Thymus (tissue), 11 donors: ENCODE measurements around the gene EDDM3A. TPM values are rescaled to one million over a fixed set of nuclear protein-coding genes. Genes with fewer than 3 reads are reported as not detected.
"Not testable (repeated sequence)": the region's sequence is repeated elsewhere in the genome, so short reads cannot be mapped to it uniquely, and the experiment has no call there.

ENCODE experiments used
- DNase-seq, 9 donors: peaks; one replicate each; pipeline ENCODE4 v3.0.0-alpha.2; 2013; ENCODE audit warnings: low spot score in 9 of 9, low read depth in 6 of 9, missing footprints in 1 of 9
- H3K27ac ChIP-seq, 2 donors: one replicate each; pipeline ENCODE4 v1.5.1; 2013; ENCODE audit warnings: control low read depth in 1 of 2, low read depth in 1 of 2, low read length in 1 of 2, mild to moderate bottlenecking in 1 of 2, moderate library complexity in 1 of 2
- H3K27me3 ChIP-seq, 2 donors: one replicate each; pipeline ENCODE4 v1.5.1; 2013; ENCODE audit warnings: low read length in 1 of 2; ENCODE audit not compliant: control insufficient read depth in 2 of 2, insufficient read depth in 1 of 2
- H3K36me3 ChIP-seq, 2 donors: one replicate each; pipeline ENCODE4 v1.5.1; 2013; ENCODE audit warnings: low read length in 1 of 2, mild to moderate bottlenecking in 1 of 2, moderate library complexity in 1 of 2; ENCODE audit not compliant: control insufficient read depth in 2 of 2, insufficient read depth in 2 of 2
- H3K4me1 ChIP-seq, 2 donors: one replicate each; pipeline ENCODE4 v1.5.1; 2013; ENCODE audit warnings: low read length in 2 of 2; ENCODE audit not compliant: control insufficient read depth in 2 of 2, insufficient read depth in 2 of 2
- H3K4me3 ChIP-seq, 2 donors: one replicate each; pipeline ENCODE4 v1.5.1; 2013; ENCODE audit warnings: low read length in 2 of 2, control low read depth in 1 of 2, mild to moderate bottlenecking in 1 of 2
- H3K9me3 ChIP-seq, 2 donors: one replicate each; pipeline ENCODE4 v1.5.1; 2013; ENCODE audit warnings: low read length in 1 of 2, mild to moderate bottlenecking in 1 of 2; ENCODE audit not compliant: control insufficient read depth in 2 of 2, insufficient read depth in 1 of 2
- WGBS: extraction: QIAGEN DNeasy Blood & Tissue Kit; methylation state at CpG from one replicate; pipeline ENCODE4 v1.1.7; 2013; 5-methylcytosine and 5-hydroxymethylcytosine counted together
- polyA plus RNA-seq: library from polyadenylated mRNA; stranded (reverse); fragments of 200-250 nt; gene quantifications from one replicate; pipeline ENCODE4 v1.2.3, GENCODE V29; 2013
- total RNA-seq: library from RNA; stranded (reverse); fragments of 120-200 nt; gene quantifications from one replicate; pipeline ENCODE4 v1.2.4, GENCODE V29; 2013
- donor health status: healthy.

Gene EDDM3A
- total and polyA plus RNA-seq, 2 donors, result 0.11 TPM; not detected in 1

DNA sequence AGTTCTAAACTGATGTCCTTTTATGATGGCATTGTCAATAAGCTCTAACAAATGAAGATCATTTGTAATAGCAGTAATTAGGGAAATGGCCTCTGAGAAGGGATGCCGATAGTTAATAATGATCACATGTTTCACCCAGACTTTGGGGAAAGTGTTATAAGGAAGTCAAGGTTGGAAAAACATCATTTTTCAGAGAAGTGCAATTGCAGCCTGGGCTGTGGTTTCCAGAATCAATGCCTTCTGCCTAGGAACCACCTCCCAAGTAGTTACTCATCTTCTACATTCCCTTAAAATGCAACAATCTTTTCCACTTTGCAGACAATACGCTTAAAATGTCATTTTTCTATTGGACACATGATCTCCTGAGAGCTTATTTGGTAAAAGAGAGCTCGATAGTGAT, 879 bp downstream of the EDDM3A start:
- no peak for DNase-seq
- 96% methylated on average over 3 of the region's 3 CpGs for WGBS
- Histone ChIP-seq H3K27ac (no peak overlapping the region), H3K36me3 (no peaks in the 10 kb centered on the region), H3K4me1 (no peaks in the 10 kb centered on the region), H3K9me3 (no peaks in the 10 kb centered on the region), H3K27me3 (no peaks in the 10 kb centered on the region), H3K4me3 (no peak overlapping the region)

DNA sequence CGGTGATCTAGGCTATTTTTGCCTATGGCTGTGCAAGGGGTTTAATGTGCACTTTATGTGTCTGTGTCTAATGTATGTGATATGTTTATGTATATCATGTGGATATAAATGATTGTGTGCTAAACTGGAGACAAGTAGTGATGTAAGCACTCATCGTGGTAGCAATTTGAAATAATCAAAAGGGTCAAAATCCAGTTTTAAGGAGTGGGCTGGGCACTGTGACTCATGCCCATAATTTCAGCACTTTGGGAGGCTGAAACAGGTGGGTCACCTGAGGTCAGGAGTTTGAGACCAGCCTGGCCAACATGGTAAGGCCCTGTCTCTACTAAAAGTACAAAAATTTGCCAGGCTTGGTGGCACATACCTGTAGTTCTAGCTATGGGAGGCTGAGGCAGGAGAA, 2.8 kb downstream of the EDDM3A start:
- H3K27me3 ChIP-seq, result no peaks in the 10 kb centered on the region
- no peak for DNase-seq
- no peak overlapping the region for H3K27ac ChIP-seq
- H3K36me3 ChIP-seq, result no peaks in the 10 kb centered on the region
- H3K9me3 ChIP-seq, result peaks cover 3 to 5% of the 10 kb centered on the region in 2 donors
- 98% methylated on average over 2 of the region's 2 CpGs for WGBS
- no peaks in the 10 kb centered on the region for H3K4me1 ChIP-seq
- H3K4me3 ChIP-seq, result no peak overlapping the region

- Histone ChIP-seq H3K4me3 (no peak overlapping the region), H3K27ac (no peak overlapping the region), H3K9me3 (peaks cover 5% of the 10 kb centered on the region in 2 donors), H3K4me1 (no peaks in the 10 kb centered on the region), H3K27me3 (no peaks in the 10 kb centered on the region), H3K36me3 (no peaks in the 10 kb centered on the region)
- DNase-seq, result no peak
- 96% methylated on average over 1 of the region's 1 CpG for WGBS
Measured at GRCh38 chr14:20750194-20750593, 4.5 kb downstream of the EDDM3A start.

GRCh38 chr14:20751963-20752562, 6.4 kb downstream of the EDDM3A start:
- H3K4me3 ChIP-seq, result no peak overlapping the region
- DNase-seq, result no peak
- H3K36me3 ChIP-seq, result no peaks in the 10 kb centered on the region
- no peak overlapping the region for H3K27ac ChIP-seq
- WGBS, result 88% methylated on average over 5 of the region's 5 CpGs
- no peaks in the 10 kb centered on the region for H3K4me1 ChIP-seq
- H3K9me3 ChIP-seq, result peaks cover 5% of the 10 kb centered on the region in 2 donors
- no peaks in the 10 kb centered on the region for H3K27me3 ChIP-seq

DNA sequence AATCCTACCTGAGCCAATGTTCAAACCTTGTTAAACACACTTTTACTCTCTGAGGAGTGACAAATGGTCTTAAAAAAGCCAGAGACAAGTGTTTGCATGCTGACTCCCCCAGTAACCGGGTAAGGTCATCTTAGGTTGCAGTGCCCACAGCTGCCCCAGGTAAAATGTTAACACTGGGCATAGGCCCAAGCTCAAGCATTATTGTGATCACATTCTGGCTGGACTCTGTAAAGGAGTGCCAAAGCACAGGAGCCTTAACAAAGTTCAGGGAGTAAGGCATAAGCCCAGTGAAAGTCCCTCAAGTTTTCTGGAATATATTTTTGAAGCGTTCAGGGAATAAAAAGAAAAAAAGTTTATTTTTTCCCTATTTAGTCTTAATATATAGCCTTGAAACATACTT, 8.6 kb downstream of the EDDM3A start:
- Histone ChIP-seq H3K9me3 (peaks cover 5% of the 10 kb centered on the region in 2 donors), H3K27ac (no peak overlapping the region), H3K4me3 (no peak overlapping the region), H3K36me3 (no peaks in the 10 kb centered on the region), H3K27me3 (no peaks in the 10 kb centered on the region), H3K4me1 (no peaks in the 10 kb centered on the region)
- WGBS, result 98% methylated on average over 2 of the region's 2 CpGs
- DNase-seq, result no peak

DNA sequence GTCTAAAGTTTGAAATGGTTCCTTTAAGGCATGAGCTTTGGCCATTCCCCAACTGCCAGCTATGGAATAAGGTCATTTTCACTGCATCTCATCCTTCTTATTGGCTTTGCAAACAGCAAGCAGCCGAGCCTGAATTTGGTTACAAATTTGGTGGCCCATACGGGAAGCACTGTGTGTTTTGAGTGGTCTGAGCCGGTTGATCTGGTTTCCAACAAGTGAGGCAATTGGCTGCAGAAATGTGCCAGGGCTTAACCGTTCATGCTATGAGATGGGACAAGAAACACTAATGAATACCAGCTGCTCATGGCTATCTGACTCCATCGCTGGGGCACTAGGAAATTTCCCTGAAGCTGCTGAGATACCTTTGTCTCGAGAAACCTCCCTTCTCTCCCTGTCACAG, 9.3 kb downstream of the EDDM3A start:
- 88% methylated on average over 6 of the region's 6 CpGs for WGBS
- H3K36me3 ChIP-seq, result no peaks in the 10 kb centered on the region
- peaks cover 5% of the 10 kb centered on the region in 2 donors for H3K9me3 ChIP-seq
- no peak overlapping the region for H3K4me3 ChIP-seq
- no peak overlapping the region for H3K27ac ChIP-seq
- H3K4me1 ChIP-seq, result no peaks in the 10 kb centered on the region
- no peak for DNase-seq
- no peaks in the 10 kb centered on the region for H3K27me3 ChIP-seq

- peaks cover under 1 to 2% of the 10 kb centered on the region in 2 donors for H3K9me3 ChIP-seq
- H3K4me3 ChIP-seq, result no peak overlapping the region
- H3K4me1 ChIP-seq, result no peaks in the 10 kb centered on the region
- H3K27me3 ChIP-seq, result no peaks in the 10 kb centered on the region
- peak in 8 of 9 donors; percentile 23 to 79 (median 50) for DNase-seq
- no peak overlapping the region for H3K27ac ChIP-seq
- H3K36me3 ChIP-seq, result no peaks in the 10 kb centered on the region
- WGBS, result 61% methylated on average over 4 of the region's 4 CpGs
Measured at GRCh38 chr14:20757965-20758364, 12.3 kb downstream of the EDDM3A start.

DNA sequence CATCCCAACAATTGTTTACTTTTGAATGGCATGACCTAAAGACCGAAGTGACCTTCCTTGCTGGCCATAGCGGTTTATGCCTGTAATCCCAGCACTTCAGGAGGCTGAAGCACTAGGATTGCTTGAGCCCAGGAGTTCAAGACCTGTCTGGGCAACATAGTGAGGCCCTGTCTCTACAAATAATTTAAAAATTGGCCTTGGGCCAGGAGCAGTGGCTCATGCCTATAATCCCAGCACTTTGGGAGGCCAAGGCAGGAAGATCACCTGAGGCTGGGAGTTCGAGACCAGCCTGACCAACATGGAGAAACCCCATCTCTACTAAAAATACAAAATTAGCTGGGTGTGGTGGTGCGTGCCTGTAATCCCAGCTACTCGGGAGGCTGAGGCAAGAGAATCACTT, 13.8 kb downstream of the EDDM3A start:
- not testable (repeated sequence) for H3K4me1 ChIP-seq, H3K27me3 ChIP-seq, DNase-seq, H3K4me3 ChIP-seq, H3K27ac ChIP-seq, H3K36me3 ChIP-seq, H3K9me3 ChIP-seq
- WGBS, result 98% methylated on average over 5 of the region's 5 CpGs

- no peak for DNase-seq
- Histone ChIP-seq H3K36me3 (no peaks in the 10 kb centered on the region), H3K27me3 (no peaks in the 10 kb centered on the region), H3K9me3 (no peaks in the 10 kb centered on the region), H3K4me3 (no peak overlapping the region), H3K4me1 (no peaks in the 10 kb centered on the region), H3K27ac (no peak overlapping the region)
Measured at GRCh38 chr14:20760950-20761349, 15.3 kb downstream of the EDDM3A start.

- no peak for DNase-seq
- Histone ChIP-seq H3K4me3 (no peak overlapping the region), H3K4me1 (no peaks in the 10 kb centered on the region), H3K36me3 (no peaks in the 10 kb centered on the region), H3K9me3 (no peaks in the 10 kb centered on the region), H3K27me3 (no peaks in the 10 kb centered on the region), H3K27ac (no peak overlapping the region)
- 89% methylated on average over 3 of the region's 3 CpGs for WGBS
Measured at GRCh38 chr14:20768593-20768892, 22.9 kb downstream of the EDDM3A start.
